ENCODE measurements around the gene MAPK9. TPM values are rescaled to one million over a fixed set of nuclear protein-coding genes. Genes with fewer than 3 reads are reported as not detected.

Gene MAPK9
- polyA plus RNA-seq, 3 donors, result 39.6 to 41.5 (median 40.8) TPM

Other genes with a start within 250 kb of the MAPK9 start
- 10 to 100 TPM; 69.1 to 72.3 (median 72.2) TPM for gene RNF130, start 220.3 kb downstream of the MAPK9 start, polyA plus RNA-seq (ENCODE audit: insufficient read length in 3 of 3)
- gene RASGEF1C, start 82.9 kb downstream of the MAPK9 start, polyA plus RNA-seq (ENCODE audit: insufficient read length in 3 of 3), result under 1 TPM; 0.17 to 1.00 (median 0.27) TPM
- 1 to 10 TPM; 4.3 to 5.5 (median 4.5) TPM for gene GFPT2, start 61.3 kb upstream of the MAPK9 start, polyA plus RNA-seq (ENCODE audit: insufficient read length in 3 of 3)
- 10 to 100 TPM; 57.3 to 62.6 (median 62.4) TPM for gene CNOT6, start 202.3 kb upstream of the MAPK9 start, polyA plus RNA-seq (ENCODE audit: insufficient read length in 3 of 3)

All from right renal cortex interstitium (tissue), 3 donors.